HG03175 (cell line): ENCODE results near the gene MRPS21.

Experiments used
- ATAC-seq: cut with Tn5 transposase; IDR thresholded peaks from one replicate; pipeline ENCODE4 v1.9.1; 2021; ENCODE audit warnings: mild to moderate bottlenecking, moderate library complexity; ENCODE audit not compliant: unreplicated experiment

Gene MRPS21

DNA sequence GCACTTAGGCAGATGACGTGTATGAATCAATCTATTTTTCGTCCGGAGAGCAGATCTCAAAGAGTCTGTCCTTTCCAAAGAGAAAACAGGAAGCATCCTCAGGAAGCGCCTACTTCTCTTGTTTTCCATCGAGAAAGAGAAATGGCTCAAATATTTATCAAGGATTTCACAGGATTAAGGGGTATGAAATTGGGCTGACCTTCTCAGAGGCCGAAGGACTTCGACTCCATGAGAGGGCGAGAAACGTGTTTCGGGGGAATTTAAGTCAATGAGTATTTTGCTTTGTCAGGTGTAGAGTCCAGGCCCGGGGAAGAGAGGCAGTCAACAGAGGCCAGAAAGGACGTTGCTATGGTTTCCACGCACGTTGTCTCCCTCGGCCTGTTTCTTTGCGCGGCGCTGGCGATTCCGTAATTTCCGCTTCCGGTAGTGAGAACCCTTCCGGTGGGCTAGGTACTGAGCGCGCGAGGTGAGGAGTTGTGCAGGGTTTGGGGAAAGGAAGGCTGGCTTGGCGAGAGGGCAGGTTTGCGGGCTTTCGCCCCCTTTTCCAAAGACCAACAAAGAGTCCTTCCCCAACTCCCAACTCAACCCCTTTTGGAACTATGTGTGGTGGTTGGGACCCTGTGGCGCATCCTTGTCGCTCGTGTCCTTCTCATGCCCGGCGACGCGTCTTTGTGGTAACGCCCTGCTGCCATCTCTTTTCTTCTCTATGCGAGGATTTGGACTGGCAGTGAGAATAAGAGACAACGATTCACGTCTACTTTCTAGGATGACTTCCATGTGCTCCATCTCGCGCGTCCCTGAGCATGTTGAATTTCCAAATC, at the start of gene MRPS21:
Gene MRPS21 (plus strand): TSS at position 429 of the 821 bp plus-strand sequence. CDS start 506 bp downstream, outside the sequence.
- peak; percentile 97 for ATAC-seq

DNA sequence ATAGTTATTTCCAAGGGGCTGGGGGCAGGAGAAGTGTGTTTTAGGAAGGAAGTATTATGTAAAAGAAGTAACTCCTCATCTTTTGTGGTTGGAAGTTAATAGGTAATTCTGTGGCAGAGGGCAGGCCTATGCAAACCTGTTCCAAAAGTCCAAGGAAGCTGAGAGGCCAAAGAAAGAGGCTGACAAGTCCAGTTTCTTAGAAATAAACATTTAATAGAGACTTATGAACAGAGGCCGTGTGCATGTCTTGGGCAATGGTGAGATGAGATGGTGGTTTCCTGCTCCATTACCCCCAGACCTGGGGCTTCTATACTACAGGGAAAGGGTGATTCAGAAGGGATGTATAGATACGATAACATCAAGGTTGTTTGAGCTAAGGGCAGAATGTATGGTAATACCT, 43.7 kb upstream of the MRPS21 start:
- no peak for ATAC-seq

DNA sequence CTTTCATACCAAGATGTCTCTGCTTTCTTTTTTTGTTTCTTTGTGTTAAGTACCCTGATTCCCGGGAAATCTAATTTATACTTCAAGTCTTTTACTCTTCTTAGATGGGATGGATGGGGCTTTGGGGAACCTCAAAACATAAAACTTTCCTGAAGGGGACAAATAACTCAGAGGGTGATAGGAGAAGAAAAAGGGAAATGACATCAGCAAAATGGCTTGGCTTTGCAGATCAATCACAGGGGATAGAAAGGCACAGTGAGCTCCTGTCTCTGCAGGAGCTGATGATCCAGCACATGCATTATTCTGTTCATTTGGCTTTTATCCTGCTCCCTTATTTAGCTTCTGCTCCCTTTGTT, 37.5 kb upstream of the MRPS21 start:
- ATAC-seq = no peak

DNA sequence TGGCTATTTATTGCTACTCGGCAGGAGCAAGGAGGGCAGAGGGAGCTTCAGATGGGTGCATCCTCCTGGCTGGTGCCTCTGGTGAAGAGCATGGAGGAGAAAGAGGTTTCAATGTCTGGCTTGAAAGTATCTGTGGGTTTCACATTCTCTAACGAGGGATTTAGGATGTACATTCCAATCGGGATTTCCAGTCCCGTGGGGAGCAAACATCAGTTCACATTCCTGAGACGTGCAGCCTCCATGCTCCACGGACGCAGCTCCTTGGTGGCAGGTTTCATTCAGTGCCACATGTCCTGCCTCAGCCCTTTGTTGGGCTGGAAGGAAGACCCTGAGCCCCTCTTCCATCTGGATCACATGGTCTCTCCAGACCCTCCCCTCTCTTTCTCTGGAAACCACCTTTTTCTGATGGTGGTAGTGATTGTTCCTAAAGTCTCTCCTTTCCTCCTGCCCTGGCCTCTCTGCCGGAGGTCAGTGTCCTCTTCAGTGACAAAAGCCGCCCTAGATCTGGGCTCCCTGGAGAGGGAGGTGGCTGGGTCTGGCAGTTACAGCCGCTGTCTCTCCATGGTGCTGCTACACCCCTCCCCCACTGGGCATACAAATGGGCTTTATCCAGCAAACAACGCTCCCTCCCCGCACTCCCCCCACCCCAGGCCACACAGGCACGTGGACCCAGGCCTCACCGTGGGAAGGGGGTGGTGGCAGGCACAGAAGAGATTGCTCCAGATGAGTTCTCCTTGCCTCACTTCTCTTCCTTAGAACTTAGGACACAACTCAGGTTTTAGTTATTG, 36.9 kb upstream of the MRPS21 start:
- no peak for ATAC-seq

DNA sequence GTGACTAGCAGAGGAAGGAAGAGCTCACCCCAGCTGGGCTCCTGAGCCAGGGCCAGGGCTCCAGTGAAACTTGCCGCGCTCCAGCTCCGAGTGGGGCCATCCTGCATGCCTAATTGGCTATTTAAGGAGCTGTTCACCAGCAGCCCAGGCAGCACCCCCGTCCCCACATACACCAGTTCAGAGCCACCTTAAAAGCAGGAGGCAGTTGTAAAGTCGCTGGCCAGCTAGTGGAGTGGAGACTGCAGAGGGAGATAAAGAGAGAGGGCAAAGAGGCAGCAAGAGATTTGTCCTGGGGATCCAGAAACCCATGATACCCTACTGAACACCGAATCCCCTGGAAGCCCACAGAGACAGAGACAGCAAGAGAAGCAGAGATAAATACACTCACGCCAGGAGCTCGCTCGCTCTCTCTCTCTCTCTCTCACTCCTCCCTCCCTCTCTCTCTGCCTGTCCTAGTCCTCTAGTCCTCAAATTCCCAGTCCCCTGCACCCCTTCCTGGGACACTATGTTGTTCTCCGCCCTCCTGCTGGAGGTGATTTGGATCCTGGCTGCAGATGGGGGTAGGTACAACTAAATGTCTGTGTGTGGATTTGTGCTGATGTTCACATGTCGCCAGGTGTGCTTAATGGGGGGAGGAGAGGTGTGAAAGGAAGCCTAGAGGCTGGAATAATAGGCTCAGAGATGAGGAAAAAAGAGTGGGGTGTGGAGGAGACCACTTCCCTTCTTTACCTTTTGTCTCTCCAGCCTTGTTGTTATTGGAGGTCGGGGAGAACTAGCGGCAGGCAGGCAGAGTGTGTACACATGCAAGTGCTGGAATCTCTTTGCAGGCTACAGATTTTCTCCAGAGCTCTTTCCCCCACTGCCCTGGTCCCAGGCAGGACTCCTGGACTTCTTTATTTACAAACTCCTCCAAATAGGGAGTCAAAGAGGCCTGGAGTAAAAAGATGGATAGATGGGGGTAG, 35.8 kb upstream of the MRPS21 start, which contains the start of gene CA14:
Gene CA14 (plus strand): TSS at position 151 of the 962 bp plus-strand sequence. CDS start 355 bp downstream, at position 506.
- no peak for ATAC-seq

DNA sequence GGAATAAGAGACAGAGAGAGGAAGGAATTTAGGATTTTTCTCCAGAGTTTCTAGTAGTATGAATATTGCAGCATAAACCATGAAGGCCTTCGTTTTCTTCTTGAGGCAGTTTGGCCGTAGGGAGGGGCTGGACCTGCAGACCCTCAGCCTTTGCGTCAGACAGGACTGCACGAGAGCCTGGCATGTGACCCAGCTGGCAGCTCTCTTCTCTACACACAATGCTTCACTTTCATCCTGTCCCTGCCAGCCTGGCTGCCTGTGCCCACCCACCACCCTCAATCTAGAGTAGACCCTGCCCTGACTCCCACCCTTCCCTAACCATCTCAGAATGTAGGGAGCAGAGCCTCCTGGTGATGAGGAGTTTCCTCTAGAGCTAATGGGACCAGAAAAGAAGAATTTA, 34.4 kb upstream of the MRPS21 start:
- ATAC-seq = no peak

DNA sequence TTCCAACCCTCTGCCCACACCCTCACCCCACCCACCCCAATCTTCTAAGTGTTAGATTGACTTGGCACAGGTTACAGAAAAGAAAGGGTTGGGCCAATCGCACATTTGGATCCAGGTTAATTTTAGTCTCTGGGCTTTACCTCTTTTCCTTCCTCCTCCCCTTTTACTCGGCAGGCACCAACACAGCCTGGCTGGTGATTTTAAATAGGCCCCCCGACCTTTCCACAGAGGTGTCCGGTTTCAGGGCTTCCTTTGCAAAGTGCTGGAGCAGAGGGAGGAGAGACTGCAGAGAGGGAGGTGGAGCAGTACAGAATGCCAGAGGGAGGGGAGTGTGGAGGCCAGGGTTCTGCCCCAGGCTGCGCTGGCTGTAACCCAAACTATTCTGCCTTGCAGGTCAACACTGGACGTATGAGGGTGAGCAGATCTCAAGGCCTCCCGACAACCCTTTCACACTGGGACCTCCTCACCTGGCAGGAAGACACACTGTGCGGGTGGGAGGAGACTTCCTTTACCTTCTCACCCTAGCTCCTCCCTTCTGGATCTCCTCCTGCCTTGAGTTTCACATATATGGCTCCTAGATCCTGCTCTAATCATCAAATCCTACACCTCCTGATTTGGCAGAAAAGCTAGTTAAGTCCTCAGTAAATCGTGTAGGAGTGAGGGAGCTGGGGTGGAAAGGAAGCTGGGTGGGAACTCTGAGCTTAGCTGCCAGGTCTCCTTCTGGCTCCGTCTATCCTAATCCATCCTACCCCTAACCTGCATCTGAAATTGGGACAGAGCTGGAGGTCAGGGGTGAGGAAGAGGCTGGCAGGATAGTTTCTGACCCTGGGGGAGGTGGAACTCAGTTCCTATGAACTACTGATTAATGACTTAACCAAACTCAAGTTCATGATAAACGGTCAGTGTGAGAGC, 33.6 kb upstream of the MRPS21 start:
- no peak for ATAC-seq

DNA sequence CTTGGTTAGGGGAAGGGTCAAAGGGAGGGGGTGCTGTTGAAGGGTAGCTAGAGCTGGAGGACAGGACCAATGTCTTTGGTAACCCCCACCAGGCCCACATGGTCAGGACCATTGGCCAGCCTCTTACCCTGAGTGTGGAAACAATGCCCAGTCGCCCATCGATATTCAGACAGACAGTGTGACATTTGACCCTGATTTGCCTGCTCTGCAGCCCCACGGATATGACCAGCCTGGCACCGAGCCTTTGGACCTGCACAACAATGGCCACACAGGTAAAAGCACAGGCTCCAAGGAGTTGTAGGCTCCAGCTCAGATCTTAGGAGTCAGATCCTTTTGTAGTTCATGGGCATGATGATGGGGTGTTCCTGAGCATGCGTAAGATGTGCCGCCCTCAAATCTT, 32.3 kb upstream of the MRPS21 start:
- ATAC-seq = no peak

DNA sequence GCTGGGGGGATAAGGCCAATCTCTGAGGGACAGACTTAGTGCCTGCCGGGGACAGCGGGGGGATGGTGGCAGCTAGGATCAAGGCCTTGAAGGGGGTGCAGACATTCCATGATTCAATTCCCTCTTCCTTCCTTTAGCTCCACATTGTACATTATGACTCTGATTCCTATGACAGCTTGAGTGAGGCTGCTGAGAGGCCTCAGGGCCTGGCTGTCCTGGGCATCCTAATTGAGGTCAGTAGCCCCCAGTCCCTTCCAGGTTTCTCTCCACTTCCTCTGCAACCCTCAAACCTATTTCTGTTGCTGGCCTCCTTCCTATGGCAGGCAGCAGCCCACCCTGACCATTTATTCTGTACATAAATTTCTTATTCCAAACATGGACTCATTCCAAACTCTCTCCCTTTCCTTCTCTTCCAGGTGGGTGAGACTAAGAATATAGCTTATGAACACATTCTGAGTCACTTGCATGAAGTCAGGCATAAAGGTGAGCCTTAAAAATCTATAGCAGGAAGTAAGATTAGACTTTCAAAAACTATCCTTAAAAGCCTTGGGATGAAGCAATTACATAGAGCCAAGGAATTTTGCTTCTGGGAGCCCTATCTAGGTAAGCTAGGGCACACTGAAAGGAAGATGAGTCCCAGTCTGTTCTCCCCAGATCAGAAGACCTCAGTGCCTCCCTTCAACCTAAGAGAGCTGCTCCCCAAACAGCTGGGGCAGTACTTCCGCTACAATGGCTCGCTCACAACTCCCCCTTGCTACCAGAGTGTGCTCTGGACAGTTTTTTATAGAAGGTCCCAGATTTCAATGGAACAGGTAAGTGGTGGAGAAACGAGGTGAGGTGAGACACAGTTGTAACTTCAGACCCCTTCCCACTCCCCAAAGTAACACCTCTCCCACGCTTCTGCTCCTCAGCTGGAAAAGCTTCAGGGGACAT, 31.0 kb upstream of the MRPS21 start:
- no peak for ATAC-seq

DNA sequence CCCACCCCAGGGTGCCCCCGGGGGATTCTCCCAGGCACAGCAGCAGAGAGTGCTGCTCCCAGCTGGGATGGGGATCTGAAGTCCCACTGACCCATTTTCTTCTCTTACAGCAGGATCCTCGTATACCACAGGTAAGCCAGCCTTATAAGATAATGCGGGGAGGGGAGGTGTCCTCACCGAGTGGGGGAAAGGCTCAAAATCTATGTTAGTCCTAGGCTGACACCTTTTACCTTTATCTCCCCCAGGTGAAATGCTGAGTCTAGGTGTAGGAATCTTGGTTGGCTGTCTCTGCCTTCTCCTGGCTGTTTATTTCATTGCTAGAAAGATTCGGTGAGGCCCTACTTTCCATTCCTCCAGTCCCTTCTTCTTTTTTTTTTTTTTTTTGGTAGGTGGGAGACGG, 30.1 kb upstream of the MRPS21 start:
- no peak for ATAC-seq

DNA sequence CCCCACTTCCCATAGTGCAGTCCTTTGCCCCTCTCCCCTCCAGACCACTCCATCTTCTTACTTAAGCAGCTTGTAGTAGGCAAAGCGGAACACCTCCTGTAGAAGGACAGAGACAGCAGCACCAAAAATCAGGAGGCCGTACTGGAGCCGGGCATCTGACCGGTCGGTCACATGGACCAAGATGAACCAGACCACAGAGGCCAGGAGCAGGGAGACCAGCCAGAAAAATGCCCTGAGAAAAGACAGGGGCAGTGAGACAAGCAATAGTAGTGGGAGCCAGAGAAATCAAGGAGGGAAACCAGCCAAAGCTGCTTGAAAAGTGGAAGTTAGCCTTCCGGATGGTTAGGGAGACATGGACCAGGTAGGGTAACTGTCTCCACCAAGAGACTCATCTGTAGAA, 25.8 kb upstream of the MRPS21 start:
- no peak for ATAC-seq

DNA sequence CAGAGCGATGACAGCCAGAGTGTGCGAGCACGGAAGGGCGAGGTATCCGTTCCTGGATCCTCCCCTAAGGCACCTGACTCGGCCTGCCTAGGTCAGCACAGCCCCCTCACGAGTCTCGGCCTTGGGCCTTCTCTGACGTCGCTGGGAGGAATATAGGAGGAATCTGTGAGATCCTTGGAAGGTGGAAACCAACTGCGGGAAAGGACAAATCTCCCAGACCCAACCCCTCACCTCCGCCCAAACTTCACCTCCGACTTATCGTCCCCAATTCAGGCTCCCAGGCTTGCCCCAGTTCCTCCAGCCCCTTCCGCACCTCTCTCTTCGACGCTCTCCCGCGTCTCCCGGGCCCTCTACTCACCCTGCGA, 25.3 kb upstream of the MRPS21 start:
- peak; percentile 36 for ATAC-seq

DNA sequence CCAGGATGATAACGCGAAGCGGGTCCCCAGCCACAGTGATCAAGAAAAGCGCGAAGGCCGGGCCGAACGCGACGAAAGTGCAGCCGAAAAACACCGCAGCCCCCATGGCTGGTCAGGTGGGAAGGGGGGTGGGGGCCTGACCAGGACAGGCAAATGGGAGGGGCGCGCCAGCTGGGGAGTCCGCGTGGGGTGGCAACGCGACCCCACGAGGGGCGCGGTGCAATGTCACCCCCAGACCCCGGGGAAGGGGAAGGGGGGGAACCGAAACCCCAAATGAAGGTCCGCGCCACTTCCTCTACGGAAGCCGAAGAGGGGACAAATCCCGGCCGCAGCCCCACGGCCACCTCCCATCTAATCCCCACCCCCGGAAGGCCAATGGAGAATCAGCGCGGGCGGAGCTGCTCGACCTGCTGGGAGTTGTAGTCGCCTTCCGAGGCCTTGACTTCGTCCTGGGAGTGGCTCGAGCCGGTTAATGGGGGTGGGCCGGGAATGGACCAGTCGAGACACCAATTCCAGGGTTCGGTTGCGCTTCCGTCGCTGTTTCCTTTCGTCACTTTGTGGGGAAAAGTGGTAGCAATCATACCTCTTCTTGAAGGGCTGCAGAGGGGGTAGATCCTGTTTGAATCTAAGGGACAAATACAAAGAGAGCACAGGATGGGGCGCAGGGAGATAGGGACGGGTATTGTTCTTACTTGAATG, 24.8 kb upstream of the MRPS21 start, which contains the start of gene APH1A:
Gene APH1A (minus strand): TSS at position 312 of the 699 bp plus-strand sequence. CDS start 206 bp downstream, at position 106.
- ATAC-seq = peak; percentile 81

DNA sequence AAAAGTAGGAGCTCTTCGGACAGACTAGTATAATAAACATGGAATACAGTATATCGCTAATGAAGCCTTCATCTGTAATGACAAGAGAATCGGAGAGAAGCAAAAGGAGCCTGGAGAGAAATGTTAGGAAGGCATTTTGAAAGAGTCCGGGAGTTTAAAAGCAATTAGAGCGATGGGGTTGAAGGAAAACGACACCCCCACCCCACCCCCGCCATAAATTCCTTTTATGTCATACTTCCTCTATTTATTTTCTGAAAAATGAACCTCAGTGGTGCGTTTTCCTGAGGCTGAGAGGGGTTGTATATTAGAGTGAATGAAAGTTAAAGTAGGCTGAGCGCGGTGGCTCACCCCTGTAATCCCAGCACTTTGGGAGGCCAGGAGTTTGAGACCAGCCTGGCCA, 24.2 kb upstream of the MRPS21 start:
- ATAC-seq = no peak

DNA sequence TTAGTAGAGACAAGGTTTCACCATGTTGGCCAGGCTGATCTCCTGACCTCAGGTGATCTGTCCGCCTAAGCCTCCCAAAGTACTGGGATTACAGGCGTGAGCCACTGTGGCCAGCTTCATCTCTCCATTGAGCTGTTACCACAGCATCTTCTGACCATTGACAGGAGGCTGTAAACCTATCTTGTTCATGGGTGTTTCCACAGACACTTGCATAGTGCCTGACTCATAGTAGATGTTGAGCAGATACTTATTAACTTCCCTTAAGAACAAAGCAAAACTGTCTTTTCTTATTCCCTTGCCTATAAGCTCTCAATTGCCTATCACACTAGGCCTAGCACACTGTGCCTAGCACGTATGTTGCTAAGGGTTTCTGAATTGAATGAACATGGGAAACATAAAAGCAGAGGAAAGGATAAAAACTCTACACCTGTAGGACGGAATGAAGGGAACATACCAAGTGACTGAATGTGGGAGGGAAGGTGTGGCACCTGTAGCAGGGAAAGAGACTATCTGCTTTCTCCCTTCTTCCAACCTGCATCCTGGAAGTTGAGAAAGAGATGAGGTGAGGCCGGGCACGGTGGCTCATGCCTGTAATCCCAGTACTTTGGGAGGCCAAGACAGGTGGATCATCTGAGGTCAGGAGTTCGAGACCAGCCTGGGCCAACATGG, 22.2 kb upstream of the MRPS21 start:
- no peak for ATAC-seq

DNA sequence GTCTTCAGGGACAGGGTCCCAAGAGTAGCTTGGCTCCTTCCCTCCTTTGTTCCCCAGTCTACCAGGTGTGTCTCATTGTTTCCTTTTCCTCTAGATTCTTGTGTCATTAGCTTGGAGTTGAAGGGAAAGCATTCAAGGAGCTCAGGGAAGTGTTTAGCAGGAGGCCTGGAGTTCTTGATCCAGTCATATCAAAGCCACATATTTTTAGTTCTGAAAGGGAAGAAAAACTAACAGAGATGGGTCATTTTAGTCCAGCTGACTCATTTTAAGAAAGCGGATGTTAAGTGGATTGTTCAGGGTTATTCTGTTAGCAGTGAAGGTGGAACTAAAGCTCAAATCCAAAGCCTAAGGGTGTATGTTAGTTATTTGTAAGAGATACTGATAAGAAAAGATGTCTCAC, 20.4 kb upstream of the MRPS21 start:
- ATAC-seq = no peak

DNA sequence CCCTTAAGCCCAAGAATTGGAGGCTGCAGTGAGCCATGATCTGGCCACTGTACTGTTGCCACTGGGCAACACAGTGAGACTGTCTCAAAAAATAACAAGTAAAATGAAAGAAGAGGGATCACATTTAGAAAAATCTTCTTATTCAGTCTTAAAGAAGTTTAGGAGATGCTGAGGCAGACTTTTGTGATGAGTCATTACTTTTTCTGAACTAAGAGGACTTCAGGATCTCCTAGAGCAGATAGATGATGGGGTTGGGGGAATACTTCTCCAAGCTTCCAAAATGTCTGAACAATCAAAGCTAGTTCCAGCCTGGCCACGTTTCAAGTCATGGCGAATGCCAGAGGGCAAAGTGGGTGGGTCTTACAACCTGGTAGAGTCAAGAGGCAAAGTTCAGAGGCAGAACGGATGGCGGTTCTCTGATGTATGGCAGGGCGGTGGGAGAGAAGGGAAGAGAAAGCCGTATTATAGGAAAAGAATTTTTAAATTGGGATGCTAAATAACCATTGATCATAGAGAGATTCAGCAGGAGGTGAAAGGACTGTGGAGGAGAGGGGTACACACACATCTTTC, 13.4 kb upstream of the MRPS21 start:
- no peak for ATAC-seq
